ENCODE measurements around the gene GATA3. TPM values are rescaled to one million over a fixed set of nuclear protein-coding genes. Genes with fewer than 3 reads are reported as not detected.

GATA3 gene
- polyA plus RNA-seq, 1 donor: 0.84 TPM

- no peaks in the 10 kb centered on the region for H3K4me1 ChIP-seq (ENCODE audit: control insufficient read depth, insufficient read depth, low read length)
- WGBS (ENCODE audit: insufficient coverage, low lambda C conversion rate): 50% methylated on average over 1 of the region's 4 CpGs
- H3K27me3 ChIP-seq (ENCODE audit: control insufficient read depth, insufficient read depth, low read length): peaks cover 22% of the 10 kb centered on the region
- DNase-seq: no peak
- H3K36me3 ChIP-seq (ENCODE audit: control insufficient read depth, insufficient read depth, low read length): no peaks in the 10 kb centered on the region
- no peak overlapping the region for H3K27ac ChIP-seq (ENCODE audit: low read length)
- no peak overlapping the region for H3K4me3 ChIP-seq (ENCODE audit: low read length)
- H3K9me3 ChIP-seq (ENCODE audit: control insufficient read depth, low read depth, low read length): no peaks in the 10 kb centered on the region
These were observed 45.9 kb downstream of the GATA3 start for GRCh38 chr10:8100366-8100765.

GRCh38 chr10:8102708-8103401, 48.4 kb downstream of the GATA3 start:
- DNase-seq: no peak
- Histone ChIP-seq H3K27ac (ENCODE audit: low read length) (no peak overlapping the region), H3K4me1 (ENCODE audit: control insufficient read depth, insufficient read depth, low read length) (no peaks in the 10 kb centered on the region), H3K27me3 (ENCODE audit: control insufficient read depth, insufficient read depth, low read length) (peaks cover 27% of the 10 kb centered on the region), H3K36me3 (ENCODE audit: control insufficient read depth, insufficient read depth, low read length) (no peaks in the 10 kb centered on the region), H3K4me3 (ENCODE audit: low read length) (no peak overlapping the region), H3K9me3 (ENCODE audit: control insufficient read depth, low read depth, low read length) (no peaks in the 10 kb centered on the region)
- WGBS (ENCODE audit: insufficient coverage, low lambda C conversion rate): 0% methylated on average over 1 of the region's 13 CpGs

- H3K4me3 ChIP-seq (ENCODE audit: low read length): no peak overlapping the region
- H3K9me3 ChIP-seq (ENCODE audit: control insufficient read depth, low read depth, low read length): no peaks in the 10 kb centered on the region
- no peak overlapping the region for H3K27ac ChIP-seq (ENCODE audit: low read length)
- no CpG with 5 or more reads among the region's 8 CpGs for WGBS (ENCODE audit: insufficient coverage, low lambda C conversion rate)
- DNase-seq: no peak
- no peaks in the 10 kb centered on the region for H3K36me3 ChIP-seq (ENCODE audit: control insufficient read depth, insufficient read depth, low read length)
- H3K27me3 ChIP-seq (ENCODE audit: control insufficient read depth, insufficient read depth, low read length): peaks cover 27% of the 10 kb centered on the region
- no peaks in the 10 kb centered on the region for H3K4me1 ChIP-seq (ENCODE audit: control insufficient read depth, insufficient read depth, low read length)
These were observed 49.1 kb downstream of the GATA3 start for GRCh38 chr10:8103543-8103942.

GRCh38 chr10:8104005-8104404, 49.5 kb downstream of the GATA3 start:
- WGBS (ENCODE audit: insufficient coverage, low lambda C conversion rate): no CpG with 5 or more reads among the region's 3 CpGs
- Histone ChIP-seq H3K27ac (ENCODE audit: low read length) (no peak overlapping the region), H3K27me3 (ENCODE audit: control insufficient read depth, insufficient read depth, low read length) (peaks cover 27% of the 10 kb centered on the region), H3K36me3 (ENCODE audit: control insufficient read depth, insufficient read depth, low read length) (no peaks in the 10 kb centered on the region), H3K9me3 (ENCODE audit: control insufficient read depth, low read depth, low read length) (no peaks in the 10 kb centered on the region), H3K4me3 (ENCODE audit: low read length) (no peak overlapping the region), H3K4me1 (ENCODE audit: control insufficient read depth, insufficient read depth, low read length) (no peaks in the 10 kb centered on the region)
- DNase-seq: no peak

GRCh38 chr10:8104721-8105120, 50.2 kb downstream of the GATA3 start:
- no peak for DNase-seq
- Histone ChIP-seq H3K4me1 (ENCODE audit: control insufficient read depth, insufficient read depth, low read length) (no peaks in the 10 kb centered on the region), H3K27ac (ENCODE audit: low read length) (no peak overlapping the region), H3K9me3 (ENCODE audit: control insufficient read depth, low read depth, low read length) (no peaks in the 10 kb centered on the region), H3K4me3 (ENCODE audit: low read length) (no peak overlapping the region), H3K36me3 (ENCODE audit: control insufficient read depth, insufficient read depth, low read length) (no peaks in the 10 kb centered on the region), H3K27me3 (ENCODE audit: control insufficient read depth, insufficient read depth, low read length) (peaks cover 27% of the 10 kb centered on the region)
- WGBS (ENCODE audit: insufficient coverage, low lambda C conversion rate): no CpG with 5 or more reads among the region's 7 CpGs

GRCh38 chr10:8105932-8106331, 51.4 kb downstream of the GATA3 start:
- no CpG with 5 or more reads among the region's 2 CpGs for WGBS (ENCODE audit: insufficient coverage, low lambda C conversion rate)

GRCh38 chr10:8112230-8112905, 57.9 kb downstream of the GATA3 start:
- Histone ChIP-seq H3K9me3 (ENCODE audit: control insufficient read depth, low read depth, low read length) (no peaks in the 10 kb centered on the region), H3K36me3 (ENCODE audit: control insufficient read depth, insufficient read depth, low read length) (no peaks in the 10 kb centered on the region), H3K27ac (ENCODE audit: low read length) (no peak overlapping the region), H3K27me3 (ENCODE audit: control insufficient read depth, insufficient read depth, low read length) (no peaks in the 10 kb centered on the region), H3K4me3 (ENCODE audit: low read length) (no peak overlapping the region), H3K4me1 (ENCODE audit: control insufficient read depth, insufficient read depth, low read length) (no peaks in the 10 kb centered on the region)
- 78% methylated on average over 1 of the region's 13 CpGs for WGBS (ENCODE audit: insufficient coverage, low lambda C conversion rate)
- DNase-seq: no peak

More at GRCh38 chr10:8105932-8106331, 51.4 kb downstream of the GATA3 start:
- Histone ChIP-seq H3K27me3 (ENCODE audit: control insufficient read depth, insufficient read depth, low read length) (peaks cover 27% of the 10 kb centered on the region), H3K36me3 (ENCODE audit: control insufficient read depth, insufficient read depth, low read length) (no peaks in the 10 kb centered on the region), H3K4me3 (ENCODE audit: low read length) (no peak overlapping the region), H3K27ac (ENCODE audit: low read length) (no peak overlapping the region), H3K4me1 (ENCODE audit: control insufficient read depth, insufficient read depth, low read length) (no peaks in the 10 kb centered on the region), H3K9me3 (ENCODE audit: control insufficient read depth, low read depth, low read length) (no peaks in the 10 kb centered on the region)
- DNase-seq: no peak

GRCh38 chr10:8112942-8113442, 58.5 kb downstream of the GATA3 start:
- no CpG with 5 or more reads among the region's 4 CpGs for WGBS (ENCODE audit: insufficient coverage, low lambda C conversion rate)
- no peaks in the 10 kb centered on the region for H3K4me1 ChIP-seq (ENCODE audit: control insufficient read depth, insufficient read depth, low read length)

GRCh38 chr10:8113616-8114015, 59.1 kb downstream of the GATA3 start:
- no peak for DNase-seq
- H3K9me3 ChIP-seq (ENCODE audit: control insufficient read depth, low read depth, low read length): no peaks in the 10 kb centered on the region
- no peaks in the 10 kb centered on the region for H3K27me3 ChIP-seq (ENCODE audit: control insufficient read depth, insufficient read depth, low read length)
- H3K36me3 ChIP-seq (ENCODE audit: control insufficient read depth, insufficient read depth, low read length): no peaks in the 10 kb centered on the region
- no peak overlapping the region for H3K27ac ChIP-seq (ENCODE audit: low read length)
- WGBS (ENCODE audit: insufficient coverage, low lambda C conversion rate): no CpG with 5 or more reads among the region's 5 CpGs
- H3K4me1 ChIP-seq (ENCODE audit: control insufficient read depth, insufficient read depth, low read length): no peaks in the 10 kb centered on the region
- H3K4me3 ChIP-seq (ENCODE audit: low read length): no peak overlapping the region

More at GRCh38 chr10:8112942-8113442, 58.5 kb downstream of the GATA3 start:
- Histone ChIP-seq H3K9me3 (ENCODE audit: control insufficient read depth, low read depth, low read length) (no peaks in the 10 kb centered on the region), H3K27me3 (ENCODE audit: control insufficient read depth, insufficient read depth, low read length) (no peaks in the 10 kb centered on the region), H3K36me3 (ENCODE audit: control insufficient read depth, insufficient read depth, low read length) (no peaks in the 10 kb centered on the region), H3K4me3 (ENCODE audit: low read length) (no peak overlapping the region), H3K27ac (ENCODE audit: low read length) (no peak overlapping the region)
- DNase-seq: no peak

GRCh38 chr10:8114741-8115617, 60.5 kb downstream of the GATA3 start:
- WGBS (ENCODE audit: insufficient coverage, low lambda C conversion rate): 60% methylated on average over 1 of the region's 13 CpGs
- DNase-seq: no peak
- Histone ChIP-seq H3K4me1 (ENCODE audit: control insufficient read depth, insufficient read depth, low read length) (no peaks in the 10 kb centered on the region), H3K36me3 (ENCODE audit: control insufficient read depth, insufficient read depth, low read length) (no peaks in the 10 kb centered on the region), H3K4me3 (ENCODE audit: low read length) (no peak overlapping the region), H3K9me3 (ENCODE audit: control insufficient read depth, low read depth, low read length) (no peaks in the 10 kb centered on the region), H3K27ac (ENCODE audit: low read length) (no peak overlapping the region), H3K27me3 (ENCODE audit: control insufficient read depth, insufficient read depth, low read length) (no peaks in the 10 kb centered on the region)
